HuH-7.5 (cell line): ENCODE data around the gene RIMKLA.

Source experiments
- DNase-seq: peaks from one replicate; pipeline ENCODE4 v3.0.0; 2011; ENCODE audit warnings: low spot score

The RIMKLA gene

GRCh38 chr1:42380586-42381279 lies at the start of gene RIMKLA:
TSS of gene RIMKLA (plus strand) at chr1:42380792. CDS start at chr1:42380935, 143 bp downstream.
- peak; percentile 72 for DNase-seq

GRCh38 chr1:42332877-42333276 lies 47.7 kb upstream of the RIMKLA start:
- DNase-seq, result no peak

- no peak for DNase-seq
Measured at GRCh38 chr1:42333662-42334239, 46.8 kb upstream of the RIMKLA start.

- DNase-seq, result peak; percentile 63
Measured at GRCh38 chr1:42334240-42335049, 46.1 kb upstream of the RIMKLA start.

GRCh38 chr1:42335050-42335808 lies 45.4 kb upstream of the RIMKLA start, which contains the start of gene FOXJ3:
TSS of gene FOXJ3 (minus strand) at chr1:42335235. CDS start at chr1:42311093, 24,142 bp downstream.
- DNase-seq, result peak; percentile 72

GRCh38 chr1:42335809-42336518 lies 44.6 kb upstream of the RIMKLA start:
- DNase-seq, result peak; percentile 26

- no peak for DNase-seq
Measured at GRCh38 chr1:42336978-42337377, 43.6 kb upstream of the RIMKLA start.

GRCh38 chr1:42340093-42340492 lies 40.5 kb upstream of the RIMKLA start:
- DNase-seq, result peak; percentile 31

- no peak for DNase-seq
Measured at GRCh38 chr1:42340901-42341300, 39.7 kb upstream of the RIMKLA start.

- no peak for DNase-seq
Measured at GRCh38 chr1:42343049-42343448, 37.5 kb upstream of the RIMKLA start.

GRCh38 chr1:42348498-42348897 lies 32.1 kb upstream of the RIMKLA start:
- no peak for DNase-seq

- DNase-seq, result no peak
Measured at GRCh38 chr1:42350086-42350485, 30.5 kb upstream of the RIMKLA start.

GRCh38 chr1:42358791-42359190 lies 21.8 kb upstream of the RIMKLA start:
- DNase-seq, result no peak

GRCh38 chr1:42359466-42359865 lies 21.1 kb upstream of the RIMKLA start:
- no peak for DNase-seq

- no peak for DNase-seq
Measured at GRCh38 chr1:42364089-42364488, 16.5 kb upstream of the RIMKLA start.

- no peak for DNase-seq
Measured at GRCh38 chr1:42364542-42364941, 16.1 kb upstream of the RIMKLA start.

GRCh38 chr1:42365118-42365517 lies 15.5 kb upstream of the RIMKLA start:
- no peak for DNase-seq

- no peak for DNase-seq
Measured at GRCh38 chr1:42368096-42368795, 12.3 kb upstream of the RIMKLA start.

- DNase-seq, result no peak
Measured at GRCh38 chr1:42369471-42369870, 11.1 kb upstream of the RIMKLA start.

GRCh38 chr1:42370876-42371549 lies 9.6 kb upstream of the RIMKLA start:
- DNase-seq, result no peak
